ENCODE data around the gene FA2H. TPM values are rescaled to one million over a fixed set of nuclear protein-coding genes. Genes with fewer than 3 reads are reported as not detected.

FA2H gene
- total RNA-seq, 2 donors from 2014 or later: not detected

DNA sequence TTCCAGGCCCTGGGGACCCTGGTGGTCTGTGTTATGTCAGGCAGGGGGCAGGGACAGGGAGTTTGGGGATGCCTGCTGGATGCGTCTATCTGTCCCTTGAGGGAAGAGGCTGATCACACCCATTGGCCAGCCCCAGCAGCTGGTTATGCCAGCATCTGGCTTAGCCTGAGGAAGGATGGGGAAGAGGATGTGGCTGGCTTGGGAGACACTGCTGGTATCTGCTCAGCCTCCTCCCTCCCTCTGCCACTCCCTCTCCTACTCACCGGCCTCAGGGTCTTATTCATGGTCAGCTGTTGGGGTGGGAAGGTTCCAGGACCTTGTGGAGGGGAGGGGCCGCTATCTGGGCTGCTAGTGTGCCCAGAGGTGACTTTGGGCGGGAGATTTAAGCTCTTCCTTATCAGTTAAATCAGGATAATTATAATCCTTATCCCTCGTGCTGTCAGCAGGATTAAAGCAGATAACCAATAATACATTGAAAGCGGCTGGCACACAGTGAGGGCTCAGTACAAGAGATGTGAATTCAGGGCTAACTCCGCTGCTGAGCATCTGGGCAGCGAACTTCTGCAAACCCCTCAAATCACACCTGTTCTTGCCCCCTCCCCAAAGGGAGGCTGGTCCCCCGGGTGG is 38.0 kb downstream of the FA2H start:
- peaks cover 5% of the 10 kb centered on the region for H3K4me1 Mint-ChIP-seq (ENCODE audit: low read depth)
- ATAC-seq (replicated peaks in 1 of 2) (no peak), DNase-seq (no peak)
- H3K36me3 Mint-ChIP-seq (ENCODE audit: insufficient read depth in 2 of 2): no peaks in the 10 kb centered on the region
- H3K27ac Mint-ChIP-seq: no peak overlapping the region
- no peaks in the 10 kb centered on the region for H3K27me3 Mint-ChIP-seq (ENCODE audit: low read depth)
- H3K9me3 Mint-ChIP-seq: no peaks in the 10 kb centered on the region
- H3K4me3 Mint-ChIP-seq: no peak overlapping the region

GRCh38 chr16:74735554-74735953 is 39.1 kb downstream of the FA2H start:
- H3K27ac Mint-ChIP-seq: no peak overlapping the region
- H3K4me1 Mint-ChIP-seq (ENCODE audit: low read depth): peaks cover 5% of the 10 kb centered on the region
- ATAC-seq (replicated peaks in 1 of 2): no peak
- H3K36me3 Mint-ChIP-seq (ENCODE audit: insufficient read depth in 2 of 2): no peaks in the 10 kb centered on the region
- DNase-seq: no peak
- no peaks in the 10 kb centered on the region for H3K9me3 Mint-ChIP-seq
- no peak overlapping the region for H3K4me3 Mint-ChIP-seq
- H3K27me3 Mint-ChIP-seq (ENCODE audit: low read depth): no peaks in the 10 kb centered on the region

- DNase-seq (no peak), ATAC-seq (replicated peaks in 1 of 2) (no peak)
- no peaks in the 10 kb centered on the region for H3K36me3 Mint-ChIP-seq (ENCODE audit: insufficient read depth in 2 of 2)
- no peak overlapping the region for H3K4me3 Mint-ChIP-seq
- no peaks in the 10 kb centered on the region for H3K27me3 Mint-ChIP-seq (ENCODE audit: low read depth)
- H3K27ac Mint-ChIP-seq: no peak overlapping the region
- no peaks in the 10 kb centered on the region for H3K9me3 Mint-ChIP-seq
- H3K4me1 Mint-ChIP-seq (ENCODE audit: low read depth): peaks cover 4% of the 10 kb centered on the region
Measured at GRCh38 chr16:74735162-74735452, 39.5 kb downstream of the FA2H start.

GRCh38 chr16:74734361-74735161 is 40.1 kb downstream of the FA2H start:
- Mint-ChIP-seq H3K27me3 (ENCODE audit: low read depth) (no peaks in the 10 kb centered on the region), H3K9me3 (no peaks in the 10 kb centered on the region), H3K36me3 (ENCODE audit: insufficient read depth in 2 of 2) (no peaks in the 10 kb centered on the region), H3K4me1 (ENCODE audit: low read depth) (peaks cover 2% of the 10 kb centered on the region), H3K27ac (no peak overlapping the region), H3K4me3 (no peak overlapping the region)
- DNase-seq (no peak), ATAC-seq (replicated peaks in 1 of 2) (no peak)

DNA sequence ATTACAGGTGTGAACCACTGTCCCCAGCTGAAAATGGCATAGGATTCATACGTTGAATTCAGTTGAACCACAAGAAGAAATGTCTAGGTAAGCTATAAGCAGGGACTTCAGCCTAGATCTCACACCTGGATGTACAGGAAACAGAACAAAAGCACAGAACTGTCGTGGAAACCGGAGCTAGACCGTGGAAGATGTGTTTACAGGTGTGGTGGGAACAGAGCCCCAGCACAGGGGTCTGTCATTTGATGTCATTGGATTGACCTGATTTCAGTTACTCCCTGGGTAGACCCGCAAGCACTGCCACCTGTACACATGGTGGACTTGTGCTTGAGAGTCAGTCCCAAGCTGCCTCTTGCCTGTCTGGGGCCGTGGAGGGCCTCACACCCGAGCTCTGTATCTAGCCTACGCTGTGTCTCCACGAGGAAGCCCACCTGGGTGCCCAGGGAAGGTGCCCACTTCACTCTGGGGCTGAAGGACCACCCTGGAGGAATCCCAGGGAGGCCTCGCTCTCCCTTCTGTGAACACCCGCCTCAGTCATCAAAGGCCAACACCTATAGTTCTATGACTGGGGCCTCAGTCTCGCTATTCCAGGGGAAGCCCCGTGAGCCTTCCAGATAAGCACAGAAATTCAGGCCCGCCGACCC is 41.8 kb downstream of the FA2H start:
- ATAC-seq (replicated peaks in 1 of 2) (no peak), DNase-seq (no peak)
- Mint-ChIP-seq H3K9me3 (no peaks in the 10 kb centered on the region), H3K36me3 (ENCODE audit: insufficient read depth in 2 of 2) (no peaks in the 10 kb centered on the region), H3K4me3 (no peak overlapping the region), H3K27ac (no peak overlapping the region), H3K27me3 (ENCODE audit: low read depth) (no peaks in the 10 kb centered on the region), H3K4me1 (ENCODE audit: low read depth) (peaks cover 5% of the 10 kb centered on the region)

DNA sequence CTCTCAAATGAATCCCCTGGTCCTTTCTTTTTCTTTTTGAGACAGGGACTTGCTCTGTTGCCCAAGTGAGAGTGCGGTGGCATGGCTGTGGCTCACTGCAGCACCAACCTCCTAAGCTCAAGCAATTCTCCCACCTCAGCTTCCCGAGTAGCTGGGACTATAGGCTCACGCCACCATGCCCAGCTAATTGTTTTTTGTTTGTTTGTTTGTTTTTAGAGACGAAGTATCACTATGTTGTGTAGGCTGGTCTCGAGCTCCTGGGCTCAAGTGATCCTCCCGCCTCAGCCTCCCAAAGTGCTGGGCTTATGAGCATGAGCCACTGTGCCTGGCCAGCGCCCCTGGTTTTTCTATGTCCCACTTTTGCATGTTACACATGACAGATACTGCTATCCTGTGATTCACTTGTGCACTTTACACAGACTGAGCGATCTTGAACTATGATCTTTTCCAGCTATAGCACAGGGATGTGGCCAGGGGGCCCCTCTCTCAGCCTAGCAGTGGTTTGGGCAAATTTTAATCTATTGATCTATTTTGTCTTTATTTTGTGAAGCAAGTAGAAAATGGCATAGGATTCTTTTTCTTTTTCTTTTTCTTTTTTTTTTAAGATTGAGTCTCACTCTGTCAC is 42.7 kb downstream of the FA2H start:
- H3K27me3 Mint-ChIP-seq (ENCODE audit: low read depth): no peaks in the 10 kb centered on the region
- DNase-seq: no peak
- no peak for ATAC-seq (replicated peaks in 1 of 2)
- H3K9me3 Mint-ChIP-seq: peaks cover 0 to 2% of the 10 kb centered on the region in 2 donors
- no peaks in the 10 kb centered on the region for H3K36me3 Mint-ChIP-seq (ENCODE audit: insufficient read depth in 2 of 2)
- peaks cover 5% of the 10 kb centered on the region for H3K4me1 Mint-ChIP-seq (ENCODE audit: low read depth)
- no peak overlapping the region for H3K4me3 Mint-ChIP-seq
- H3K27ac Mint-ChIP-seq: no peak overlapping the region

DNA sequence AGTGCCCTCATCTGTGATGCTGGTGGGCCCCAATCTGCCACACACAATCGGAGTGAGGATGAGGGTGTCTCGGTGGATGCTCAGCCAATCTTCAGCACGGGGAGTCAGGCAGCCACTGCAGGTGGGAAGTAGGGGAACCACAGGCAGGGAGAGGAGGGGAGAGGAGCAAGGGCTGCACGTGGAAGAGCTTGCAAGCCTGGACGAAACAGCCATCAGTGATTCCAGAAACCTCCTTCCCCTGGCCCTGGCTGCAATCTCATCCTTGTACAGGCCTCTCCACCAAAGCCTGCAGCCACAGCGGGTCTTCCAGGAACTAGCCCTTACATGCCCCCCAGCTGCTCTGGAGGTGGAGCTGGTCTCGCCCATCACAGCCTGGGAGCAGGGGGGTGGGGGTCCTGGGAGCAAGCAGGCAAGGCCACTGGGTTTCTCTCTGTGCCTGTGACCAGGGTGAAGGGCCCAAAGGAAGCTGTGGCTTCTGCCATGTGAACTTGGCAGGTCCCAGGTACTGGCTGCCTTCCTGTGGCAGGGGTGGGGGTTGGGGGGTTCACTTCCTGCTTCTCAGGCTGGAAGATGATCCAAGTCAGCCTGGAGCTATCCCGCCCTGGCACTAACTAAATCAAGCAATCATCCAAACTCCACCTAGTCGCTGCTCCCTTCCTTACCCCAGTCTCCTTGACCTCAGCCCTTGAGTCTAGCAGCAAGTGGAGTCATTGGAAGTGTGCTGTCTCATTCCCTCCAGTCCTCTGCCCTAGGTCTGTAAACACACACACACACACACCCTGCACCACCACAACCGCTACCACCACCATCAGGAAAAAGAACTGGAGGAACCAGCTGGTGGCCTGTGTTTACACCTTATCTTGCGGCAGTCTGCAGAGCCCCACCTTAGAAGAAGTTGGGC is 44.6 kb downstream of the FA2H start:
- Mint-ChIP-seq H3K4me1 (ENCODE audit: low read depth) (peaks cover 5% of the 10 kb centered on the region), H3K9me3 (peaks cover 0 to 6% of the 10 kb centered on the region in 2 donors)
- no peak for ATAC-seq (replicated peaks in 1 of 2)

DNA sequence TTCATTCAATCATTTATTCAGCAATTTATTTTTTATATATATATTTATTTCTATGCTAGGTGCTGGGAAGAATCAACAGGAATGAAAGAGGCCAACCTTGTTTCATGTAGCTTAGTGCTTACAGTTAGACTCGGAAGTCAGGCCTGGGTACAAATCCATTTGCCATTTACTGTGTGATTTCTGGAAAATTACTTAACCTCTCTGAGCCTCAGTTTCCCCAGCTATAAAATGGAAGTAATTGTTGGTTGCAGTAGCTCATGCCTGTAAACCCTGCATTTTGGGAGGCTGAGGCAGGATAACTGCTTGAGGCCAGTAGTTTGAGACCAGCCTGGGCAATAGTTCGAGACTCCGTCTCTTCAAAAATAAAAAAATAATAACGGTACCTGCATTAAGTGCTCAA is 46.7 kb downstream of the FA2H start:
- Mint-ChIP-seq H3K36me3 (ENCODE audit: insufficient read depth in 2 of 2) (peaks cover 2 to 3% of the 10 kb centered on the region in 2 donors), H3K4me1 (ENCODE audit: low read depth) (peaks cover 5% of the 10 kb centered on the region), H3K27ac (no peak overlapping the region), H3K9me3 (peaks cover 0 to 6% of the 10 kb centered on the region in 2 donors), H3K4me3 (no peak overlapping the region), H3K27me3 (ENCODE audit: low read depth) (no peaks in the 10 kb centered on the region)
- no peak for ATAC-seq (replicated peaks in 1 of 2)
- DNase-seq: no peak

More for the DNA sequence above, 44.6 kb downstream of the FA2H start:
- Mint-ChIP-seq H3K36me3 (ENCODE audit: insufficient read depth in 2 of 2) (peaks cover 2 to 3% of the 10 kb centered on the region in 2 donors), H3K27me3 (ENCODE audit: low read depth) (no peaks in the 10 kb centered on the region), H3K27ac (no peak overlapping the region), H3K4me3 (no peak overlapping the region)
- DNase-seq: no peak

- peaks cover 2 to 3% of the 10 kb centered on the region in 2 donors for H3K36me3 Mint-ChIP-seq (ENCODE audit: insufficient read depth in 2 of 2)
- H3K9me3 Mint-ChIP-seq: peaks cover 0 to 6% of the 10 kb centered on the region in 2 donors
- H3K4me1 Mint-ChIP-seq (ENCODE audit: low read depth): peaks cover 5% of the 10 kb centered on the region
- ATAC-seq (replicated peaks in 1 of 2): peak in 1 of 2 donors; percentile 40
- H3K4me3 Mint-ChIP-seq: no peak overlapping the region
- no peaks in the 10 kb centered on the region for H3K27me3 Mint-ChIP-seq (ENCODE audit: low read depth)
- H3K27ac Mint-ChIP-seq: no peak overlapping the region
- peak; percentile 23 to 35 for DNase-seq
Measured at GRCh38 chr16:74726716-74727115, 47.9 kb downstream of the FA2H start.

DNA sequence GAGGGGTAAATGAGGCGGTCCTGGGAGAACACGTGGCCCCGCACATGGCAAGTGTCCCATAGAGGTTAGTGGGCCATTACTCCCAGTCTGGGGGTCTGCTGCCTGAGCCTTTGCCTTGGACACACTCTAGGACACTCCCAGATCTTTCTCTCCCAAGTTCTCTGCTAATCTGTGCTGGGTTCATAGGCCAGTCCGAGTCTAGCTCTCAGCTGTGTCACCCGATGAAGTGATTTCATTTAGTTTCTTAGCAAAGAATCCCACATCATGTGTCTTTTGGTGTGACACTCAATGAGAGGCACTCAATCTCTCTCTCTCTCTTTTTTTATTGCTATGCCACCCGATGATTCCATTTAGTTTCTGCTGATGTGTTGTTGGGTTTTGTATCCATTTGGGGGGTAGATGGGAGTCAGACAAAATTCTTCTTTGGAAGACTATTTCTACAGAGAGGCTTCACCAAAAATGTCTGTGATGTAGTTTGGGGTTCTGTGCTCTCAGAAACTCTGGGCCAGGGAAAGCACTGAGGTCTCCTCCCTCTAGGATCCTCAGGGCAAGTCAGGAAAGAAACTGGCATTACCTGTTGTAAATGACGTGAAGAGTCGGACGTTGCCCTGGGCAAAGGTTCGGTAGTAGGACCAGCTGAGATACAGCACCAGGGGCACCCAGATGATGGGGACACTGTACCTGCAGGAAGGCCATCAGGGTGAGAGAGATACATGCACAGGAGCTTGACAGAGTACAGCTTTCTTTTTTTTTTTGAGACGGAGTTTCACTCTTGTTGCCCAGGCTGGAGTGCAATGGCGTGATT is 48.8 kb downstream of the FA2H start:
- H3K9me3 Mint-ChIP-seq: peaks cover 0 to 6% of the 10 kb centered on the region in 2 donors
- peaks cover 5% of the 10 kb centered on the region for H3K4me1 Mint-ChIP-seq (ENCODE audit: low read depth)
- H3K36me3 Mint-ChIP-seq (ENCODE audit: insufficient read depth in 2 of 2): peaks cover 2 to 3% of the 10 kb centered on the region in 2 donors
- H3K27ac Mint-ChIP-seq: no peak overlapping the region
- no peaks in the 10 kb centered on the region for H3K27me3 Mint-ChIP-seq (ENCODE audit: low read depth)
- DNase-seq: no peak
- H3K4me3 Mint-ChIP-seq: no peak overlapping the region
- no peak for ATAC-seq (replicated peaks in 1 of 2)

- H3K4me3 Mint-ChIP-seq: no peak overlapping the region
- DNase-seq: no peak
Measured at GRCh38 chr16:74724820-74725549, 49.6 kb downstream of the FA2H start.

More at GRCh38 chr16:74724820-74725549, 49.6 kb downstream of the FA2H start:
- peaks cover 0 to 6% of the 10 kb centered on the region in 2 donors for H3K9me3 Mint-ChIP-seq
- H3K4me1 Mint-ChIP-seq (ENCODE audit: low read depth): peaks cover 5% of the 10 kb centered on the region
- no peak overlapping the region for H3K27ac Mint-ChIP-seq
- H3K36me3 Mint-ChIP-seq (ENCODE audit: insufficient read depth in 2 of 2): peaks cover 2 to 3% of the 10 kb centered on the region in 2 donors
- H3K27me3 Mint-ChIP-seq (ENCODE audit: low read depth): no peaks in the 10 kb centered on the region
- no peak for ATAC-seq (replicated peaks in 1 of 2)

Data from activated T-cell treated with anti-CD3 and anti-CD28 coated beads, Interleukin-2, amount 50 U/mL, for 72 hours (primary cell).